Endothelial cell of umbilical vein (primary cell): ENCODE results near the gene LYRM4. TPM values are rescaled to one million over a fixed set of nuclear protein-coding genes. Genes with fewer than 3 reads are reported as not detected.

Source experiments
- BruUV-seq: library from RNA; stranded (reverse); fragments of 400-500 nt; replicated peaks from 2 replicates; lab custom pipeline; 2021; lab: Mats Ljungman, UMichigan
- CTCF ChIA-PET: fragments of 300-600, 350-600 bp; sonication (Branson Sonifier 250); formaldehyde crosslinking; loops from one replicate; lab custom pipeline; 2021; ENCODE audit warnings: antibody characterized with exemption, inconsistent platforms; lab: Charles Lee
- POLR2A ChIA-PET: fragments of 300-600, 350-600 bp; sonication (Branson Sonifier 250); formaldehyde crosslinking; loops from one replicate; lab custom pipeline; 2021; ENCODE audit warnings: antibody characterized with exemption, inconsistent platforms; lab: Charles Lee
- DNase-seq: peaks from one replicate; pipeline ENCODE4 v3.0.0-alpha.2; 2011; ENCODE audit warnings: low read depth, low spot score
- FAIRE-seq: peaks from 2 replicates; lab custom pipeline; 2011; peaks lifted over from hg19 to GRCh38; lab: Jason Lieb, UNC
- H2AFZ ChIP-seq: 2 replicates; pipeline ENCODE4 v1.6.0; 2012; ENCODE audit warnings: low read depth, low read length, control low read depth, inconsistent platforms
- H3K27ac ChIP-seq: 2 replicates; pipeline ENCODE4 v1.5.1; 2011; ENCODE audit warnings: low read depth, mild to moderate bottlenecking, control low read depth, low read length, moderate library complexity; ENCODE audit not compliant: insufficient read depth
- H3K27me3 ChIP-seq, 2 experiments: 2 replicates each; pipeline versions ENCODE4 v1.6.0 to v1.6.1; 2011; ENCODE audit warnings: low read length in 2 of 2, mixed read lengths in 1 of 2; ENCODE audit not compliant: control insufficient read depth in 2 of 2, insufficient read depth in 2 of 2
- H3K36me3 ChIP-seq, 2 experiments: 2 replicates in 1 of 2; 3 replicates in 1 of 2; pipeline ENCODE4 v1.5.1; 2011; ENCODE audit warnings: low read length in 2 of 2, mild to moderate bottlenecking in 1 of 2, moderate library complexity in 1 of 2; ENCODE audit not compliant: control insufficient read depth in 2 of 2, insufficient read depth in 2 of 2; ENCODE audit errors: extremely low read depth in 1 of 2
- H3K4me1 ChIP-seq: 3 replicates; pipeline ENCODE4 v1.5.1; 2011; ENCODE audit warnings: mild to moderate bottlenecking, low read length; ENCODE audit not compliant: control insufficient read depth, insufficient read depth; ENCODE audit errors: extremely low read depth
- H3K4me2 ChIP-seq: 2 replicates; pipeline ENCODE4 v1.6.1; 2011; ENCODE audit warnings: low read length, control low read depth, mixed read lengths; ENCODE audit not compliant: insufficient read depth
- H3K4me3 ChIP-seq, 3 experiments: fragments of 200-600 bp in 1 of 3; sonication (generic), shearing (Covaris generic) in 1 of 3; replicated peaks in 1 of 3; 2 replicates each; pipeline ENCODE4 v1.5.1; 2011 to 2016; ENCODE audit warnings: control low read depth in 3 of 3, low read length in 3 of 3, mild to moderate bottlenecking in 2 of 3, inconsistent platforms in 1 of 3, low read depth in 1 of 3, moderate library complexity in 1 of 3; ENCODE audit not compliant: insufficient read depth in 1 of 3
- H3K79me2 ChIP-seq: 2 replicates; pipeline ENCODE4 v1.6.0; 2012; ENCODE audit warnings: low read length, inconsistent platforms; ENCODE audit not compliant: control insufficient read depth, insufficient read depth
- H3K9ac ChIP-seq: replicated peaks from 2 replicates; pipeline ENCODE3; 2011; ENCODE audit warnings: low read length, control low read depth; ENCODE audit not compliant: insufficient read depth; ENCODE audit errors: extremely low read depth
- H3K9me1 ChIP-seq: replicated peaks from 3 replicates; pipeline ENCODE4 v1.6.0; 2011; ENCODE audit warnings: mild to moderate bottlenecking, low read length; ENCODE audit not compliant: control insufficient read depth, insufficient read depth; ENCODE audit errors: extremely low read depth
- H3K9me3 ChIP-seq: replicated peaks from 2 replicates; pipeline ENCODE4 v1.5.1; 2012; ENCODE audit warnings: low read length, inconsistent platforms; ENCODE audit not compliant: control insufficient read depth, insufficient read depth
- H4K20me1 ChIP-seq: replicated peaks from 2 replicates; pipeline ENCODE3; 2011; ENCODE audit warnings: mild to moderate bottlenecking, low read length; ENCODE audit not compliant: control insufficient read depth, insufficient read depth; ENCODE audit errors: extremely low read depth
- CTCF ChIP-seq, 2 donors: IDR thresholded peaks; 1 replicate in 1 of 2; 2 replicates in 1 of 2; pipeline ENCODE4 v1.5.1; 2011; ENCODE audit warnings: low read length in 2 of 2, mild to moderate bottlenecking in 2 of 2, moderate library complexity in 2 of 2, control low read depth in 1 of 2, inconsistent platforms in 1 of 2, low read depth in 1 of 2; ENCODE audit not compliant: insufficient read depth in 1 of 2; ENCODE audit errors: extremely low read depth in 1 of 2
- EZH2 ChIP-seq: IDR thresholded peaks from 2 replicates; pipeline ENCODE4 v1.6.1; 2012; ENCODE audit warnings: borderline replicate concordance, low read depth, mild to moderate bottlenecking, moderate library complexity, low read length, inconsistent platforms; ENCODE audit not compliant: severe bottlenecking
- FOS ChIP-seq: IDR thresholded peaks from 2 replicates; pipeline ENCODE4 v1.6.1; 2011; ENCODE audit warnings: mild to moderate bottlenecking, low read length, moderate library complexity, borderline replicate concordance; ENCODE audit not compliant: insufficient read depth
- GATA2 ChIP-seq: IDR thresholded peaks from 2 replicates; pipeline ENCODE4 v1.7.0; 2011; ENCODE audit warnings: low read depth, mild to moderate bottlenecking, moderate library complexity, mixed read lengths, low read length; ENCODE audit not compliant: insufficient read length, insufficient read depth
- JUN ChIP-seq: IDR thresholded peaks from 2 replicates; pipeline ENCODE4 v1.6.1; 2011; ENCODE audit warnings: borderline replicate concordance, low read depth; ENCODE audit not compliant: insufficient read length, insufficient read depth
- MAX ChIP-seq: IDR thresholded peaks from 2 replicates; pipeline ENCODE4 v1.6.1; 2011; ENCODE audit not compliant: insufficient read depth, insufficient read length
- MYC ChIP-seq: IDR thresholded peaks from one replicate; pipeline ENCODE4 v1.6.1; 2011; ENCODE audit warnings: mild to moderate bottlenecking, low read depth, low read length
- POLR2A ChIP-seq: IDR thresholded peaks from 2 replicates; pipeline ENCODE4 v1.6.1; 2012; ENCODE audit warnings: low read depth, mild to moderate bottlenecking, control low read depth, low read length
- POLR2AphosphoS5 ChIP-seq: IDR thresholded peaks from 2 replicates; pipeline ENCODE4 v1.6.1; 2012; ENCODE audit warnings: low read depth, mild to moderate bottlenecking, control low read depth, low read length, moderate library complexity; ENCODE audit not compliant: insufficient read depth
- dilution Hi-C: fragments of 300-500 bp; cut with MboI; formaldehyde crosslinking; loops from one replicate; pipeline ENCODE4 v1.15.0; 2019; ENCODE audit warnings: low sequenced_read_pairs; ENCODE audit not compliant: extremely low pct_ligation_motif_present
- intact Hi-C: fragments of 100-400 bp; cut with micrococcal nuclease; formaldehyde crosslinking; loops from one replicate; pipeline ENCODE4 v1.10.0; 2022
- polyA plus RNA-seq, 4 experiments: library from polyadenylated mRNA; depleted of rRNA in 3 of 4; stranded (reverse) in 3 of 4; unstranded in 1 of 4; fragments of >200 nt; gene quantifications; 2 replicates each; pipeline versions ENCODE4 v1.2.1 to v1.2.3, GENCODE V29; 2011 to 2012; ENCODE audit warnings: missing spikeins in 1 of 4
- total RNA-seq: library from RNA; stranded (reverse); gene quantifications from 2 replicates; pipeline ENCODE4 v1.2.3, GENCODE V29; 2021

The LYRM4 gene
- total and polyA plus RNA-seq, 2 donors (not counting 3 experiments of a cell fraction or from before 2014, with no cell fraction given), result 39.5 to 44.0 TPM

DNA sequence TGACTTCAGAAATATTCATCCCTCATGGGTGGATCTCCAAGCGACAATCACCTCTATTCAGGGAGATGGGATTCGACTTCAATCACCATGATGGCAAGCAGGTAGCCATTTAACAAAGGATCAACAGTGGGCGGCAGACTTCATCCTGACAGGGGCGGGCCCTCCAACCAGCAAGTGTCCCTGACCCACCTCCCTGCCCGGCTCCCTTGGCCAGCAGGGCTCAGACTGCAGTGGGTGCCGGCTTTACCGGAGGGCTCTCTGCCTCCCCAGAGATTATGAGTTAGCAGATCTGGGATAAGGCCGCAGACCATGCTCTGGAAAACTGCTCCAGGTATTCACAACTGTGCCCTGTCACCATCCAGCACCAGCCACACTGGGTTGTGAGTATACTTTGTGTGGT, 136.2 kb downstream of the LYRM4 start:
- intact Hi-C loops, result no loop called here
- CTCF ChIA-PET, result no interaction called here
- DNase-seq (no peak), FAIRE-seq (no peak)
- H3K4me2 ChIP-seq, result no peak overlapping the region
- dilution Hi-C loops, result no loop called here
- no peaks in the 10 kb centered on the region for H4K20me1 ChIP-seq
- TF ChIP-seq POLR2A (no peak), JUN (no peak)
- H3K9me3 ChIP-seq, result no peaks in the 10 kb centered on the region
- BruUV-seq, result no TSS peak
- POLR2A ChIA-PET, result no interaction called here
- no peak overlapping the region for H2AFZ ChIP-seq
- no peaks in the 10 kb centered on the region for H3K9me1 ChIP-seq
- no peak overlapping the region for H3K4me3 ChIP-seq
- H3K4me1 ChIP-seq, result no peaks in the 10 kb centered on the region
- H3K36me3 ChIP-seq, result no peaks in the 10 kb centered on the region
- H3K27ac ChIP-seq, result no peak overlapping the region
- H3K9ac ChIP-seq, result no peak overlapping the region
- H3K27me3 ChIP-seq, result no peaks in the 10 kb centered on the region
- no peaks in the 10 kb centered on the region for H3K79me2 ChIP-seq

- H2AFZ ChIP-seq, result no peak overlapping the region
- H3K9me1 ChIP-seq, result no peaks in the 10 kb centered on the region
- no peak overlapping the region for H3K4me3 ChIP-seq
- POLR2A ChIA-PET, result no interaction called here
- FAIRE-seq (no peak), DNase-seq (no peak)
- dilution Hi-C loops, result no loop called here
- H3K27me3 ChIP-seq, result no peaks in the 10 kb centered on the region
- H3K79me2 ChIP-seq, result no peaks in the 10 kb centered on the region
- H3K27ac ChIP-seq, result no peak overlapping the region
- no TSS peak for BruUV-seq
- CTCF ChIA-PET, result no interaction called here
- intact Hi-C loops, result no loop called here
- TF ChIP-seq FOS (no peak), MYC (no peak), POLR2AphosphoS5 (no peak), POLR2A (no peak), GATA2 (no peak), JUN (no peak), EZH2 (no peak), CTCF (IDR thresholded peaks at IDR 0.05; ENCODE audit: extremely low read depth in 1 of 2, insufficient read depth in 1 of 2, low read depth in 1 of 2, low read length in 2 of 2) (no peak), MAX (no peak)
- H3K9me3 ChIP-seq, result no peaks in the 10 kb centered on the region
- no peaks in the 10 kb centered on the region for H3K4me1 ChIP-seq
- H3K36me3 ChIP-seq, result no peaks in the 10 kb centered on the region
- no peak overlapping the region for H3K9ac ChIP-seq
- H3K4me2 ChIP-seq, result no peak overlapping the region
- no peaks in the 10 kb centered on the region for H4K20me1 ChIP-seq
These were observed 137.2 kb downstream of the LYRM4 start for GRCh38 chr6:5123296-5124143.
